WTC11 (cell line): ENCODE data around the gene KNTC1. TPM values are rescaled to one million over a fixed set of nuclear protein-coding genes. Genes with fewer than 3 reads are reported as not detected.

Experiments used
- ATAC-seq: fragments of 200-7000 bp; cut with Tn5 transposase; 2 replicates; pipeline ENCODE4 v1.10.0; 2021; ENCODE audit warnings: mild to moderate bottlenecking, moderate library complexity
- CTCF ChIA-PET: fragments of 300-600 bp; sonication (Branson Sonifier 250); formaldehyde crosslinking; loops from one replicate; lab custom pipeline; 2021; ENCODE audit warnings: antibody characterized with exemption; lab: Charles Lee
- POLR2A ChIA-PET: fragments of 350-600 bp; sonication (Branson Sonifier 250); formaldehyde crosslinking; loops from one replicate; lab custom pipeline; 2021; ENCODE audit warnings: antibody characterized with exemption; lab: Charles Lee
- DNase-seq: peaks from one replicate; pipeline ENCODE4 v3.0.0; 2021; ENCODE audit warnings: low spot score
- H3K27ac Mint-ChIP-seq: 2 replicates; pipeline ENCODE4 v1.8.0; 2021; ENCODE audit warnings: mixed read lengths
- H3K27me3 Mint-ChIP-seq: 2 replicates; pipeline ENCODE4 v1.8.0; 2021; ENCODE audit warnings: low read depth, mild to moderate bottlenecking, moderate library complexity, mixed read lengths
- H3K36me3 Mint-ChIP-seq: 2 replicates; pipeline ENCODE4 v1.8.0; 2021; ENCODE audit warnings: mixed read lengths
- H3K4me1 Mint-ChIP-seq: 2 replicates; pipeline ENCODE4 v1.8.0; 2022; ENCODE audit warnings: mixed read lengths
- H3K4me3 Mint-ChIP-seq: 2 replicates; pipeline ENCODE4 v1.8.0; 2021; ENCODE audit warnings: mild to moderate bottlenecking, moderate library complexity, mixed read lengths
- H3K9me3 Mint-ChIP-seq: 2 replicates; pipeline ENCODE4 v1.8.0; 2021; ENCODE audit warnings: mixed read lengths
- CREM ChIP-seq: sonication (generic); formaldehyde crosslinking; IDR thresholded peaks from 2 replicates; pipeline ENCODE4 v1.8.1; 2022; ENCODE audit warnings: mild to moderate bottlenecking, missing genetic modification reagents, moderate library complexity
- FOXJ3 ChIP-seq: sonication (generic); formaldehyde crosslinking; IDR thresholded peaks from 2 replicates; pipeline ENCODE4 v1.9.0; 2021; ENCODE audit warnings: missing genetic modification reagents, mild to moderate bottlenecking, borderline replicate concordance
- FOXP1 ChIP-seq: sonication (generic); formaldehyde crosslinking; IDR thresholded peaks from 2 replicates; pipeline ENCODE4 v1.8.0; 2022; ENCODE audit warnings: missing genetic modification reagents, mild to moderate bottlenecking, moderate library complexity, borderline replicate concordance
- GABPB1 ChIP-seq: sonication (generic); formaldehyde crosslinking; IDR thresholded peaks from 2 replicates; pipeline ENCODE4 v1.8.1; 2023; ENCODE audit warnings: mild to moderate bottlenecking, missing genetic modification reagents
- GRHL2 ChIP-seq: fragments of 250-450 bp; sonication (Bioruptor Pico); IDR thresholded peaks from 2 replicates; pipeline ENCODE4 v1.8.0; 2022; ENCODE audit warnings: mild to moderate bottlenecking, moderate library complexity; ENCODE audit not compliant: insufficient replicate concordance, severe bottlenecking
- IRF2 ChIP-seq: sonication (generic); formaldehyde crosslinking; IDR thresholded peaks from 2 replicates; pipeline ENCODE4 v1.8.0; 2022; ENCODE audit warnings: low read depth, missing genetic modification reagents, borderline replicate concordance
- JAZF1 ChIP-seq: fragments of 250-450 bp; sonication (Bioruptor Pico); IDR thresholded peaks from 2 replicates; pipeline ENCODE4 v1.9.0; 2021; ENCODE audit warnings: moderate library complexity, mild to moderate bottlenecking, inconsistent platforms
- KAT7 ChIP-seq: sonication (generic); formaldehyde crosslinking; IDR thresholded peaks from 2 replicates; pipeline ENCODE4 v1.8.1; 2023; ENCODE audit warnings: missing genetic modification reagents, mild to moderate bottlenecking, borderline replicate concordance
- MXD4 ChIP-seq: fragments of 250-450 bp; sonication (Bioruptor Pico); IDR thresholded peaks from 2 replicates; pipeline ENCODE4 v1.8.0; 2021; ENCODE audit warnings: mild to moderate bottlenecking, moderate library complexity, borderline replicate concordance
- NR1H2 ChIP-seq: sonication (generic); formaldehyde crosslinking; IDR thresholded peaks from 2 replicates; pipeline ENCODE4 v1.9.0; 2021; ENCODE audit warnings: mild to moderate bottlenecking, moderate library complexity, missing genetic modification reagents
- NR2C2 ChIP-seq: sonication (generic); formaldehyde crosslinking; IDR thresholded peaks from 2 replicates; pipeline ENCODE4 v1.8.0; 2022; ENCODE audit warnings: mild to moderate bottlenecking, missing genetic modification reagents
- SOX15 ChIP-seq: fragments of 250-450 bp; sonication (Bioruptor Pico); IDR thresholded peaks from 2 replicates; pipeline ENCODE4 v1.9.0; 2021; ENCODE audit warnings: mild to moderate bottlenecking
- TCF7 ChIP-seq: sonication (generic); formaldehyde crosslinking; IDR thresholded peaks from 2 replicates; pipeline ENCODE4 v1.8.0; 2022; ENCODE audit warnings: mild to moderate bottlenecking, low read depth, missing genetic modification reagents, moderate library complexity
- TEAD1 ChIP-seq: sonication (generic); formaldehyde crosslinking; IDR thresholded peaks from 2 replicates; pipeline ENCODE4 v1.8.0; 2022; ENCODE audit warnings: mild to moderate bottlenecking, missing genetic modification reagents
- TEAD4 ChIP-seq: sonication (generic); formaldehyde crosslinking; IDR thresholded peaks from 2 replicates; pipeline ENCODE4 v1.8.0; 2022; ENCODE audit warnings: mild to moderate bottlenecking, missing genetic modification reagents
- TP53 ChIP-seq: sonication (generic); formaldehyde crosslinking; IDR thresholded peaks from 2 replicates; pipeline ENCODE4 v1.8.1; 2023; ENCODE audit warnings: mild to moderate bottlenecking, missing genetic modification reagents
- ZNF219 ChIP-seq: sonication (generic); formaldehyde crosslinking; IDR thresholded peaks from 2 replicates; pipeline ENCODE4 v1.8.0; 2023; ENCODE audit warnings: missing genetic modification reagents, mild to moderate bottlenecking, borderline replicate concordance
- ZNF232 ChIP-seq: sonication (generic); formaldehyde crosslinking; IDR thresholded peaks from 2 replicates; pipeline ENCODE4 v1.8.0; 2022; ENCODE audit warnings: mild to moderate bottlenecking, missing genetic modification reagents
- ZNF263 ChIP-seq: sonication (generic); formaldehyde crosslinking; IDR thresholded peaks from 2 replicates; pipeline ENCODE4 v1.8.1; 2022; ENCODE audit warnings: low read depth, mild to moderate bottlenecking, moderate library complexity, missing genetic modification reagents
- total RNA-seq: library from RNA; stranded (reverse); gene quantifications from 3 replicates; pipeline ENCODE4 v1.2.3, GENCODE V29; 2021
- TF ChIP-seq, protein P1 (sequence below): sonication (generic); formaldehyde crosslinking; IDR thresholded peaks from 2 replicates; pipeline ENCODE4 v1.8.0; 2022; ENCODE audit warnings: mild to moderate bottlenecking, missing genetic modification reagents
- TF ChIP-seq, protein P2 (sequence below): sonication (generic); formaldehyde crosslinking; IDR thresholded peaks from 2 replicates; pipeline ENCODE4 v1.8.0; 2022; ENCODE audit warnings: mild to moderate bottlenecking, missing genetic modification reagents
- TF ChIP-seq, protein P3 (sequence below): sonication (generic); formaldehyde crosslinking; IDR thresholded peaks from 2 replicates; pipeline ENCODE4 v1.8.1; 2022; ENCODE audit warnings: low read depth, mild to moderate bottlenecking, moderate library complexity, missing genetic modification reagents, borderline replicate concordance
- TF ChIP-seq, protein P4 (sequence below): sonication (generic); formaldehyde crosslinking; IDR thresholded peaks from 2 replicates; pipeline ENCODE4 v1.8.1; 2023; ENCODE audit warnings: mild to moderate bottlenecking, missing genetic modification reagents, moderate library complexity
- TF ChIP-seq, protein P5 (sequence below): sonication (generic); formaldehyde crosslinking; conservative IDR thresholded peaks from 2 replicates; pipeline ENCODE4 v1.8.1; 2022; ENCODE audit warnings: mild to moderate bottlenecking, missing genetic modification reagents
- TF ChIP-seq, protein P6 (sequence below): sonication (generic); formaldehyde crosslinking; IDR thresholded peaks from 2 replicates; pipeline ENCODE4 v1.8.1; 2022; ENCODE audit warnings: mild to moderate bottlenecking, moderate library complexity, missing genetic modification reagents
- TF ChIP-seq, protein P7 (sequence below): sonication (generic); formaldehyde crosslinking; conservative IDR thresholded peaks from 2 replicates; pipeline ENCODE4 v1.8.1; 2023; ENCODE audit warnings: mild to moderate bottlenecking, low read depth, missing genetic modification reagents, moderate library complexity

The KNTC1 gene
- total RNA-seq, 1 experiment from 2014 or later: 85.1 TPM

DNA sequence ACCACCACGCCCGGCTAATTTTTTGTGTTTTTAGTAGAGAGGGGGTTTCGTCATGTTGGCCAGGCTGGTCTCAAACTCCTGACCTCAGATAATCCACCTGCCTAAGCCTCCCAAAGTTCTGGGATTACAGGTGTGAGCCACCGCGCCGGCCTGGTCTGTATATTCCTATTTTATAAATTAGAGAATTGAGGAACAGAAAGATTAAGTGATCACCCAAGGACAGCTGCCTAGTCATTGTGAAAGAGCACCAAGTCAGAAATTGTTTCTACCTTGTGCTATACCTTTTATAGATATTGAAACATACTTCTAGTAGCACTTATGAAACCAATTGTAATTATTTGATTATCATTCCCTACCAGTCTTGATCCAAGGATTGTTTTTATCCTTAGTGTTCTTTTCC lies 1.9 kb downstream of the KNTC1 start:
- DNase-seq (no peak), ATAC-seq (no peak)
- no peaks in the 10 kb centered on the region for H3K9me3 Mint-ChIP-seq
- no peak overlapping the region for H3K27ac Mint-ChIP-seq
- TF ChIP-seq FOXJ3 (CRISPR knock-in tag): no peak
- TF ChIP-seq ZNF232 (CRISPR knock-in tag): no peak
- no peak for TF ChIP-seq TP53 (CRISPR knock-in tag)
- TF ChIP-seq ZNF263 (CRISPR knock-in tag): no peak
- no peak for TF ChIP-seq IRF2 (CRISPR knock-in tag)
- TF ChIP-seq, protein P1, sequence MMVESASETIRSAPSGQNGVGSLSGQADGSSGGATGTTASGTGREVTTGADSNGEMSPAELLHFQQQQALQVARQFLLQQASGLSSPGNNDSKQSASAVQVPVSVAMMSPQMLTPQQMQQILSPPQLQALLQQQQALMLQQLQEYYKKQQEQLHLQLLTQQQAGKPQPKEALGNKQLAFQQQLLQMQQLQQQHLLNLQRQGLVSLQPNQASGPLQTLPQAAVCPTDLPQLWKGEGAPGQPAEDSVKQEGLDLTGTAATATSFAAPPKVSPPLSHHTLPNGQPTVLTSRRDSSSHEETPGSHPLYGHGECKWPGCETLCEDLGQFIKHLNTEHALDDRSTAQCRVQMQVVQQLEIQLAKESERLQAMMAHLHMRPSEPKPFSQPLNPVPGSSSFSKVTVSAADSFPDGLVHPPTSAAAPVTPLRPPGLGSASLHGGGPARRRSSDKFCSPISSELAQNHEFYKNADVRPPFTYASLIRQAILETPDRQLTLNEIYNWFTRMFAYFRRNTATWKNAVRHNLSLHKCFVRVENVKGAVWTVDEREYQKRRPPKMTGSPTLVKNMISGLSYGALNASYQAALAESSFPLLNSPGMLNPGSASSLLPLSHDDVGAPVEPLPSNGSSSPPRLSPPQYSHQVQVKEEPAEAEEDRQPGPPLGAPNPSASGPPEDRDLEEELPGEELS (CRISPR knock-in tag): no peak
- TF ChIP-seq, protein P2, sequence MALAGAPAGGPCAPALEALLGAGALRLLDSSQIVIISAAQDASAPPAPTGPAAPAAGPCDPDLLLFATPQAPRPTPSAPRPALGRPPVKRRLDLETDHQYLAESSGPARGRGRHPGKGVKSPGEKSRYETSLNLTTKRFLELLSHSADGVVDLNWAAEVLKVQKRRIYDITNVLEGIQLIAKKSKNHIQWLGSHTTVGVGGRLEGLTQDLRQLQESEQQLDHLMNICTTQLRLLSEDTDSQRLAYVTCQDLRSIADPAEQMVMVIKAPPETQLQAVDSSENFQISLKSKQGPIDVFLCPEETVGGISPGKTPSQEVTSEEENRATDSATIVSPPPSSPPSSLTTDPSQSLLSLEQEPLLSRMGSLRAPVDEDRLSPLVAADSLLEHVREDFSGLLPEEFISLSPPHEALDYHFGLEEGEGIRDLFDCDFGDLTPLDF (CRISPR knock-in tag): no peak
- TF ChIP-seq GABPB1 (CRISPR knock-in tag): no peak
- TF ChIP-seq, protein P3, sequence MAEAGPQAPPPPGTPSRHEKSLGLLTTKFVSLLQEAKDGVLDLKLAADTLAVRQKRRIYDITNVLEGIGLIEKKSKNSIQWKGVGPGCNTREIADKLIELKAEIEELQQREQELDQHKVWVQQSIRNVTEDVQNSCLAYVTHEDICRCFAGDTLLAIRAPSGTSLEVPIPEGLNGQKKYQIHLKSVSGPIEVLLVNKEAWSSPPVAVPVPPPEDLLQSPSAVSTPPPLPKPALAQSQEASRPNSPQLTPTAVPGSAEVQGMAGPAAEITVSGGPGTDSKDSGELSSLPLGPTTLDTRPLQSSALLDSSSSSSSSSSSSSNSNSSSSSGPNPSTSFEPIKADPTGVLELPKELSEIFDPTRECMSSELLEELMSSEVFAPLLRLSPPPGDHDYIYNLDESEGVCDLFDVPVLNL (CRISPR knock-in tag): no peak
- TF ChIP-seq ZNF219: no peak
- no peak for TF ChIP-seq TCF7 (CRISPR knock-in tag)
- no peak for TF ChIP-seq CREM (CRISPR knock-in tag)
- no peak for TF ChIP-seq NR1H2
- TF ChIP-seq, protein P4, sequence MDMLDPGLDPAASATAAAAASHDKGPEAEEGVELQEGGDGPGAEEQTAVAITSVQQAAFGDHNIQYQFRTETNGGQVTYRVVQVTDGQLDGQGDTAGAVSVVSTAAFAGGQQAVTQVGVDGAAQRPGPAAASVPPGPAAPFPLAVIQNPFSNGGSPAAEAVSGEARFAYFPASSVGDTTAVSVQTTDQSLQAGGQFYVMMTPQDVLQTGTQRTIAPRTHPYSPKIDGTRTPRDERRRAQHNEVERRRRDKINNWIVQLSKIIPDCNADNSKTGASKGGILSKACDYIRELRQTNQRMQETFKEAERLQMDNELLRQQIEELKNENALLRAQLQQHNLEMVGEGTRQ (CRISPR knock-in tag): no peak
- no peak for TF ChIP-seq NR2C2
- TF ChIP-seq, protein P5, sequence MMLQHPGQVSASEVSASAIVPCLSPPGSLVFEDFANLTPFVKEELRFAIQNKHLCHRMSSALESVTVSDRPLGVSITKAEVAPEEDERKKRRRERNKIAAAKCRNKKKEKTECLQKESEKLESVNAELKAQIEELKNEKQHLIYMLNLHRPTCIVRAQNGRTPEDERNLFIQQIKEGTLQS (CRISPR knock-in tag): no peak
- POLR2A ChIA-PET: no interaction called here
- CTCF ChIA-PET: no interaction called here
- no peaks in the 10 kb centered on the region for H3K27me3 Mint-ChIP-seq
- H3K4me1 Mint-ChIP-seq: peaks cover 7% of the 10 kb centered on the region
- H3K4me3 Mint-ChIP-seq: no peak overlapping the region
- H3K36me3 Mint-ChIP-seq: peaks cover 32% of the 10 kb centered on the region

DNA sequence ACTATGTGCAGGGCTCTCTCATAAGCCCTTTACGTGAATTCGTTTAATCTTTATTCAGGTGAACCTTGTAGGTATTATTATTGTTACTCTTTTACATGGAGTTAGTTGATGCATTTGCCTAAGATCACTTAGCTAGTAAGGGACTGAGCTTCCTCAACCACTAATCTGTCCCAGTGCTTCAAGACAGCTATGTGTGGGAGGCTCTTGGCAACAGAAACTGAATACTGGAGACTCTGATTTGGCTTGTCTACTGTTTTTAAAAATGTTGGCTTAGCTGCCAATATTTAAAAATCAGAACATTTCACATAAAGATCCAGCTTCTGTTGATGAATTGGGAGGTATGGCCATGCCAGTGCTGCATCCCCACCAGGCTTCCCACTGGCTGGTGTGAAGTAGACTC lies 6.8 kb downstream of the KNTC1 start:
- H3K27me3 Mint-ChIP-seq: no peaks in the 10 kb centered on the region
- DNase-seq: no peak
- ChIA-PET POLR2A (no interaction called here), CTCF (no interaction called here)
- H3K36me3 Mint-ChIP-seq: peaks cover 32% of the 10 kb centered on the region
- H3K27ac Mint-ChIP-seq: no peak overlapping the region
- no peaks in the 10 kb centered on the region for H3K9me3 Mint-ChIP-seq
- no peak overlapping the region for H3K4me3 Mint-ChIP-seq
- ATAC-seq: no peak
- no peaks in the 10 kb centered on the region for H3K4me1 Mint-ChIP-seq
- TF ChIP-seq KAT7 (CRISPR knock-in tag) (no peak), TEAD4 (CRISPR knock-in tag) (no peak), IRF2 (CRISPR knock-in tag) (no peak), FOXP1 (no peak), ZNF263 (CRISPR knock-in tag) (no peak), SOX15 (no peak), JAZF1 (CRISPR knock-in tag) (no peak), TEAD1 (CRISPR knock-in tag) (no peak), MXD4 (CRISPR knock-in tag) (no peak), GRHL2 (CRISPR knock-in tag) (no peak)
- TF ChIP-seq, protein P6, sequence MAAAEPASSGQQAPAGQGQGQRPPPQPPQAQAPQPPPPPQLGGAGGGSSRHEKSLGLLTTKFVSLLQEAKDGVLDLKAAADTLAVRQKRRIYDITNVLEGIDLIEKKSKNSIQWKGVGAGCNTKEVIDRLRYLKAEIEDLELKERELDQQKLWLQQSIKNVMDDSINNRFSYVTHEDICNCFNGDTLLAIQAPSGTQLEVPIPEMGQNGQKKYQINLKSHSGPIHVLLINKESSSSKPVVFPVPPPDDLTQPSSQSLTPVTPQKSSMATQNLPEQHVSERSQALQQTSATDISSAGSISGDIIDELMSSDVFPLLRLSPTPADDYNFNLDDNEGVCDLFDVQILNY (CRISPR knock-in tag): no peak
- TF ChIP-seq, protein P3 (CRISPR knock-in tag): no peak
- TF ChIP-seq, protein P7, sequence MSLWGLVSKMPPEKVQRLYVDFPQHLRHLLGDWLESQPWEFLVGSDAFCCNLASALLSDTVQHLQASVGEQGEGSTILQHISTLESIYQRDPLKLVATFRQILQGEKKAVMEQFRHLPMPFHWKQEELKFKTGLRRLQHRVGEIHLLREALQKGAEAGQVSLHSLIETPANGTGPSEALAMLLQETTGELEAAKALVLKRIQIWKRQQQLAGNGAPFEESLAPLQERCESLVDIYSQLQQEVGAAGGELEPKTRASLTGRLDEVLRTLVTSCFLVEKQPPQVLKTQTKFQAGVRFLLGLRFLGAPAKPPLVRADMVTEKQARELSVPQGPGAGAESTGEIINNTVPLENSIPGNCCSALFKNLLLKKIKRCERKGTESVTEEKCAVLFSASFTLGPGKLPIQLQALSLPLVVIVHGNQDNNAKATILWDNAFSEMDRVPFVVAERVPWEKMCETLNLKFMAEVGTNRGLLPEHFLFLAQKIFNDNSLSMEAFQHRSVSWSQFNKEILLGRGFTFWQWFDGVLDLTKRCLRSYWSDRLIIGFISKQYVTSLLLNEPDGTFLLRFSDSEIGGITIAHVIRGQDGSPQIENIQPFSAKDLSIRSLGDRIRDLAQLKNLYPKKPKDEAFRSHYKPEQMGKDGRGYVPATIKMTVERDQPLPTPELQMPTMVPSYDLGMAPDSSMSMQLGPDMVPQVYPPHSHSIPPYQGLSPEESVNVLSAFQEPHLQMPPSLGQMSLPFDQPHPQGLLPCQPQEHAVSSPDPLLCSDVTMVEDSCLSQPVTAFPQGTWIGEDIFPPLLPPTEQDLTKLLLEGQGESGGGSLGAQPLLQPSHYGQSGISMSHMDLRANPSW (CRISPR knock-in tag): no peak
